Activated CD8-positive, alpha-beta memory T cell treated with anti-CD3 and anti-CD28 coated beads, Interleukin-2, amount 50 U/mL, for 4 hours (primary cell): ENCODE measurements around the gene CD59.
A peak's percentile ranks its signal among the peaks of the same experiment; 100 is the strongest.
"Not testable (repeated sequence)": the region's sequence is repeated elsewhere in the genome, so short reads cannot be mapped to it uniquely, and the experiment has no call there.

Experiments
- DNase-seq: peaks from one replicate; pipeline ENCODE4 v3.0.0-alpha.2; 2020

The CD59 gene

DNA sequence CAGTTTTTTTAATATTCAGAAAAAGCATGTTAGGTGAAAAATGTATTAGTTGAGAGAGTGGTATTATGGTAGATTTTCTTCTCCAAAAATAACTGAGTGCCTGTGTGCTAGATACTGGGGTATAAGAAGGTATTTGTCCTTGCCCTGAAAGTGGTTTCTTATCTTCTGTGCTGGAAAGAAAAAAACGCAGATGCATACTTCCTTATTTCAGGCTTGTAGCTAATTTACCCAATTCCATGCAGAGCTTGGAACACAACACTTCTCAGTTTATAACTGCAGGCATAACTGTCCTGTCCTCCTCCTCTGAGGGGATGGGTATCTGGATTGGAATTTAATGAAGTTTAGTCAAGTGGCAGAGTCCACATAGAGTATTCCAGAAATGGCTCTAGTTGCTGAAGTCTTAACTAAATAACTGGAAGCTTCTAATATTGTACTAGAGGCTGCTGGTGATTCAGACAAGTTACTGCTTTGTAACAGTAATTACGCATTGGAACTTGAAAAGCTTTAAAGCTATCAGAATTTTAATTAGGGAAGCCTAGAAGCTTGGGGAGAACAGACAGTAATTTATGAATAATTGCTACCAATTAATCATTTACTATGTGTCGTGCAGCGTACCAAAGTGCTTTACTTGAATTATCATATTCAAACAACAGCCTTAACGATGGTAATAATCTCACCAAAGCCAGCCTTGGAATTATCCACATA, 22.9 kb downstream of the CD59 start:
- no peak for DNase-seq

DNA sequence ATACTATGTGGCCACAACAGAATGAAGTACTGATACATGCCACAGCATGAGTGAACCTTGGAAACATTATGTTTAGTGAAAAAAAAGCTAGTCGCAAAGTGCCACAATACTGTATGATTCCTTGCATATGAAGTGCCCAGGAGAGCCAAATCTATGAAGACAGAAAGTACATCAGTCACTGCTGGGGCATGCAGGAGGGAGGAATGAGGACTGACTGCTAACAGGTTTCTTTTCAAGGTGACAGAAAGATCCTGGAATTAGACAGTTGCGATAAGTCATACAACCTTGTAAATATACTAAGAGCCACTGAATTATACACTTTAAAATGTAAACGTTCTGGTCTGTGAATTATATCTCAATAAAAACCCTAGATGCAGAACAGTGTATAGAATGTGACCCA, 23.8 kb downstream of the CD59 start:
- no peak for DNase-seq

DNA sequence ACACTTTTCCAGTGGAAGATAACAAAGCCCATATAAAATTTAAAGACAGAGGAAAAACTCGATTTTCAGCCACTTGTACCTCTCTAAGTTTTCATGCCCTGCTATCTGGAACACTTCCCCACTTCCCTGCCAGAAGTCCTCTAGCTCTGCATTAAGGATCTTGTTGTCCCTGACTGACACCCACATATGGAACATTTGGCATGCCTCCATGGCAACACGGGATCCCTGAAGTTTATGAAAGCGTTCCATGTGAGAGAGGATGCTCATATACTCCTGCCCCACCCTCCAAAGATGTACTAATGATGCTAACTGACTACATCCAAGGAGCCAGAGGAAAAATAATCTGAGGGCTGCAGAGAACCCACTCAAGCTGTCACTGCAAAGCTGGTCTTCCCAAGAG, 26.8 kb downstream of the CD59 start:
- DNase-seq = no peak

DNA sequence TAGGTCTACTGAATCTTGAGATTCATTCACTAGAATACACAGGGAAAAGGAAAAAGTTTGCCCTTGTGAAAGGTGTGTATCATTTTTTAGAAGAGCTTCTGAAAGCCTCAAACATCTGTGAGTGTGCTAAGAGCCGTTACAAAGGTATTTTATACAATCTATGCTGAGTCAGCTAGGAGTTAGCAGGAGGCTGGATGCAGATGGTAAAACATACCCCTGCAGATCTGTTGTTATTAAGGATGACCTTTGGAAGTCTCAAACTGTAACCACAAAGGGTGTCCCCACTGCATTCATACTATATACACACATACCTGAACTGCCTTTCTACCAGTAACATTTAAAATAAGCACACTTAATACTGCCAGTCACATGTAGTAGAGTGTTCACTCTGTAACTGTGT, 27.2 kb downstream of the CD59 start:
- no peak for DNase-seq

DNA sequence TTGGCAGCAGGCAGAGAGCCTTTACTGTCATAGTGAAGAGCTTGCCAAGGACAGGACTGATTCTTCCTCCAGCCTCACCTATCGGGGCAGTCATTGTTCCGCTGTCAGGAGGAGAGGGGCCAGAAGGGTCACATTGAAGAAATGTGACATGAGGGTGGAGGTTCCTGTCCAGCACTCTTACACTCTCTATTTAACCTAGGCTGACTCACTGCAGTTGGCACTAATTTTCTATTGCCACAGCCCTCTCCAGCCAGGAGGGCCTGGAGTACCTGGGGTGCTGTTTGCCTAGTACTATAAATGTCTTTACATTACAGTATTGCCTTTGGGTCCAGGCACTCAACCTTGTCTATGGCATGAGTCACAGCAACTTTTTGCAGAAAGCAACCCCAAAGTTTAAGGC, 28.4 kb downstream of the CD59 start:
- not testable (repeated sequence) for DNase-seq

DNA sequence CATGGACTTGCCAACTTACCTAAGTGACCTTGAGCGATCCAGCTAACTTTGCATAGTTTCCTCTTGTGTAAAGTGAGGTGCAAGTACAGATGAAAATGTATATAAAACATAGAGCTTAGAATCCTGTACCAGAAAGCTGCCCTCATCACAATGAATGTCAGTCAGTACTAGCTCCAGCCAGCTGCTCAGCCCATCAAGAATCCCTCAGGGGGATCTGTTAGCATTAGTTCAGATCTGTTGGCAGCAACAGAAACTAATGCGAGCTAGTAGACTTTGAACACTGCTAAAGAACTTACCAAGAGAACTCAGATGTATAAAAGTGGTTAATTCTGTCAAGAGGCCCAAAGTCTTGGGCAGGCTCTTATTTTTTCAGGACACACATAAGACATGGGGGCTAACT, 29.3 kb downstream of the CD59 start:
- DNase-seq = no peak

DNA sequence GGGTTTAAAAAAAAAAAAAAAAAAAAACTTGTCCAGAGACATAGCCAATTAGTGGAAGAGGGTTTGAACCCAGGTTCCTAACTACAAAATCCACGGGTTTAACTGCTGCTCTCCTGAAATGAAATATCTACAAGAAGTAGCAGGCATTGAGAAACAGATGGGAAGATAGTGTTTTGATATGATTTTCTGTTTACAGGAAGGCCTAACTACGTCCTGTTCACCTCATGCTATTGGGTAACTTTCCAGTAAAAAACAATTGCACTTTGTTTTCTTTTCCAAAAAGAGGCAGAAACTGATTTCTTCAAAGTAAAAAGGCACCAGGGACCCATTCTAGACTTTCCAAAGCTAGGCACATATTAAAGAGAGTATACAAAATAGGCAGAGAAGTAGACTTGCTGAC, 29.7 kb downstream of the CD59 start:
- DNase-seq = no peak

DNA sequence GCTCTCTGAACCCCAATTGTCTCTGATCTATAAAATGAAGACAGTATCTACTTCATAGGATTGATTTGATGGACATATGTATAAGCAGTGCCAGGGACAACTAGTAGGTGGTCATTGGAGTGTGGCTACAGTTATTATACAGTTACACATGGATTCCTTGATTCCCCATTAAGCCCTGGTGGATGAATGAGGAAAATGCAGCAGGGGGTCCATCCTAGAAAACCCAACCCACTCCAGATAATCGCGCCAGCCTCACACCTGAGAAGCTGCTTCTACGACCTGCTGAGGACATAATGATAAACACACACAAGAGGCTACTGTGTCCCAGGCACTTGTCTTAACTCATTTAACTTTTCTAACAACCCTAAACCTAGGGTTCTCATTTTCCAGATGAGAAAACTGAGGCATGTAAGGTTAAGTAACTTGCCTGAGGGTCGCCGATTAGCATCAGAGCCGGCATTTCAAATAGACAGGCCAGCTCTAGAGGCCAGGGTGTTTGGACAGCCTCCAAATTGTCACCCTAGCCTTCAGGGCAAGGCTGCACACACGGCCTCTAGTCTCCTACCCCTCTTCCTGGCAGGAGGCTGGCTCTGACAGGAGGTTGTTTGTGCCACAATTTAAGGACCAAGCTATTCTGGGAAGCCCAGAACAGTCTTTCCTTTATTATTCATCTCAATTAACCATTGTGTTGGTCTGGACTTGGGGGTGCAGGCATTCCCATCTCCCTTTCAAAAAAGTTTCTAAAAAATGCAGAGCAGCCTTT, 31.8 kb downstream of the CD59 start:
- no peak for DNase-seq

DNA sequence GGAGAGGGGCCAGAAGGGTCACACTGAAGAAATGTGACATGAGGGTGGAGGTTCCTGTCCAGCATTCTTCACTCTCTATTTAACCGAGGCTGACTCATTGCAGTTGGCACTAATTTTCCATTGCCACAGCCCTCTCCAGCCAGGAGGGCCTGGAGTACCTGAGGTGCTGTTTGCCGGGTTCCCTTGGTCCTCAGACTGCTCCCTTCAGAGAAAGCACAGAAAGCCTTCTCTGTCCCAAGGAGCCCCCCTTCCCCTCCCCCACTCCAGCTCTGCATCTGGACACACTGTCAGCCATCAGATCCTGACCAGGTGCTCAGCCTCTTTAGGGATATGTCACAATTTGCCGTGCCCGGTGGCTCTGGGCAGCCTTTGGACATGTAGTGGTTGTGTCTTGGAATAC, 32.4 kb downstream of the CD59 start:
- DNase-seq = no peak

DNA sequence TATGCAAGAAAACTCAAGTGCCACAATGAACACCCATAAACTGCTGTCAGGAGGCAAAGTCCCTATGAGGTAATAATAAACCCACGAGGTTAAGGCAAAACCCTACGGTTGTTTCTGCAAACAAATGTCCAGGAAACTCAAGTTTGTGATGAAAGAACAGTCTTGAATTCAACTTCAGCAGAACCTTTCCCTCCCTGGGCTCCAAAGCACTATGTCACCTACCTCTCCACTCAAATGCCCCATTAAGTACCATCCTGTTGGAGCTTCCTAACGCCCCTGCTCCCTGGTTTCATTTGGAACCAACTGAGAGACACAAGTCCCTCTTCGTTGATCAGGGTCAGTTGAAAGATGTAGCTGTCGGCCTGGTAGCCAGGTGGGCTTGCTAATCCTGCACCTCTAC, 33.0 kb downstream of the CD59 start:
- DNase-seq = no peak

DNA sequence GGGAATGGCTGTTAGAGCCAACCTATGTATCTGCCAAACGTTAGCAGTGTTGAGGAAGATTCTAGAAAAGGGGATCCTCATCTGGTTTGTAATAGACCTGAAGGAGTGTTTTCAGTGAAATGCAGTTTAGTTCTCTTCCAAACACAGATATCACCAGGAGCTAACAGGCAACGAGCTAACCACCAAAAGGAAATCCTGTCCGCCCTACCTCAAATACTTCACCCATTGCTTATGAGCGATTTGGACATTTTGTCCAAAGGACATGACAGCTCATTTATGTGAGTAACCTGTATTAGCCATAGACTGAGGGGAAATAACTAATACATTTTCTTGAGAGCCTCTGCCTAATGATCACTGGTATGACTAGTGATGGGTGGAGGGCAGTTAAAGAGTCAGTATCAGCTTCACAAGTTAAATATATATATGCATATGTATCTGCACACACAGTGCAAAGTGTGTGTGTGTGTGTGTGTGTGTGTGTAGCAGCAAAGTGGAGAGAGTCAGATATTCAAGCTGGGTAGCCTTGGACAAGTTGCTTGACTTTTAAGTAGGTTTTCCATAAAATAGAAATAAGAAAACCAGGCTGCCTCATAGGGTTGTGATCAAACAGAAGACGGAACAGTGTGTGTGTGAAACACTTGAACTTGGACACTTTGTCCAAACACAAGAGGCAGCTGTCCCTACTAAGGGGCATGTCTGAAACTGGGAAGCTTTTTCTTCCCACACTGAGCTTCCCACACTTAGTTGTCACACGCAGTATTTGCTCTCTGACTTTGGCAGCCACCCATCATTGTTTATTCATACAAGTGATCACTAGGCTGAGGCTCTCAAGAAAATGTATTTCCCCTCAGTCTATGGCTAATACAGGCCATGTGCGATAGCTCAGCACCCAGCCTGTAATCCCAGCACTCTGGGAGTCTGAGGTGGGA, 34.7 kb downstream of the CD59 start:
- DNase-seq = no peak

DNA sequence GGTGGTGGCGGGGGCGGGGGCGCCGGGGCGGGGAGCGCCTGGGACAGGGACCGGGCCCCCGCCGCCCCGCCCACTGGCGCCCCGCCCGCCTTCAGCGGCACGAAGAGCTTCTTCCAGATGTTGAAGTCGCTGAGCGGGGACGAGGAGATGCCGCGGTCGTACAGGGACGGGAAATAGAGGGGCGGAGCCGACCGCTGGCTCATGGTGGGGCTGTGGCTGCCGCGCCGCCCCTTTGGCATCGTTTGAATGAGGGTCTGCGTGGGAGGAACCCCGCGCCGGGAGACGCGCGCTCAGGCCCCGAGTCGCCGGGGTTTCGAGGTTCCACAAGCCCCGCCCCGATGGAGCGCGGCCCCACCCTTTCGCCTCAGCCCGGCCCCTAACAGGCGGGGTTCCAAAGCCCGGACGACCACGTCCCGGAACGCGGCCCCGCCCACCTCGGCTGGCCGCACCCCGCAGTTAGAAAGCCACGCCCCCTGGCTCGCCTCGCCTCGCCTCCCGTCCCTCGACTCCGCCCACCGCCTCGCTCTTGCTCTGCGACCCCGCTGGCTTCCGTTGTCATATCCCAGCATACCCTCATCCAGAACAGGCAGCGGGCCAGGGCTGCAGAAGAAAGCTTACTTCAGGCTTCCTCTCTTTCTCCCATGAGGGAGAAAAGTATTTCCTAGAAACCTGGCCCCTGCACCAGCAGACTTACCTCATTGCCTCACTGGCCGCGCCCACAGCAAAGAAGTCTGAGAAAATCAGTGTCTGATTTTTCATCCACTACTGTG, 35.5 kb downstream of the CD59 start, which contains the start of gene C11orf91:
Gene C11orf91 (minus strand): TSS at position 325 of the 770 bp plus-strand sequence. CDS start 86 bp downstream, at position 239.
- peak; percentile 94 for DNase-seq

DNA sequence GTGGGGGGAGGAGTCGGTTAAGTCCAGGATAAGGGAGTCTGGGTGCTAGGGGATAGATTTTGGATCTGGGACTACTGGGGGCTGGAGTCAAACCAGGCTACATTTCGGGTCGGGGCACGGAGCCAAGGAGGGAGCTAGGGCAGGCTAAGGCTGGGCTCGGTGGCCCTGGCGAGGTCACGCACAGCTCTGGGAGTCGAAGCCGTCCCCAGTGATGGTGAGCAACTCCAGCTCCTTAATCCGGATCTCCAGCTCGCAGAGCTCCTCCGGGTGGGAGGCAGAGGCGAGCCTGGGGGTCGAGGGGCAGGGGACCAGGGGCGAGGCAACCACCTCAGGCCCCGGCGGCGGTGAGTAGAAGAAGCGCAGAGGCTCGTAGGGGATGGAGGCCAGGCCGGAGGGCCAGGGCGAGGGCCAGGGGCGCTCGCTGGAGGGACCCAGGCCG, 36.1 kb downstream of the CD59 start:
- DNase-seq = peak; percentile 19

DNA sequence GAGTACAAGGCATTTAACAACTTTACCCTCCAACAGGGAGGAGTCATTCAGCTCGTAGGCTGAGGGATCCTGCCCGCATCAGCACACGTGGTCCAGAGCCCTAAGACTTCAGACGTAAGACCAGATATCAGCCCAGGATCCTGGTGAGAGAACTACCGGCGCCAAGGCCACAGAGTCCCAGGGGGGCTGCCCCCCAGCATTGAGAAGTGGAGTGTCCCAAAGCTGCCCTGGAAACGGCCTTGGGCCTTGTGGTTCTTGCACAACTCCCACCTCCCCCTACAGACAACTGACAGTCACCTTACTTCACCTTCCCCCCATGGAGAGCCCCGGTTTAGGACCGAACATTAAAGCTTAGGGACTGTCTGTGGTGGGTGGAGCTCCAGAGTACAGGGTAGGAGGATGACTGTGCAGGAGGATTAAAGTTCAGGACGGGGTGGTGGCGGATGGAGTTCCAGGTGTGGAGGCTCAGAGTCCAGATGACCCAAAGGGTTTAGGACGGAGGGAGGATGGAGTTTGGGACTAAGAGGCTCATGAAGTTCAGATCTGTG, 36.6 kb downstream of the CD59 start:
- no peak for DNase-seq

DNA sequence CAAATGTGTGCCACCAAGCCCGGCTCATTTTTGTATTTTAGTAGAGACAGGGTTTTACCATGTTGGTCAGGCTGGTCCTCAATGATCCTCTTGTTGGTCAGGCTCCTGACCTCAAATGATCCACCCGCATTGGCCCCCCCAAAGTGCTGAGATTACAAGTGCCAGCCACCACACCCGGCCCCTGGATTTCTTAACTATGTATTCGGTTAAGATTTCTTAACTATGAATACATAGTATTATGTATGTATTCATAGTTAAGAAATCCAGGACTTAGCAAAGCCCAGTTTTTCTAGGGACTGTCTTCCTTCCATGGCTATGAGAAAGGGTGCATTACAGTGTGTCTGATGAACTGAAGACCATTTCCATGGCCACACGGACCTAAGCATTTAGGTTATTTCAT, 37.3 kb downstream of the CD59 start:
- DNase-seq = no peak

DNA sequence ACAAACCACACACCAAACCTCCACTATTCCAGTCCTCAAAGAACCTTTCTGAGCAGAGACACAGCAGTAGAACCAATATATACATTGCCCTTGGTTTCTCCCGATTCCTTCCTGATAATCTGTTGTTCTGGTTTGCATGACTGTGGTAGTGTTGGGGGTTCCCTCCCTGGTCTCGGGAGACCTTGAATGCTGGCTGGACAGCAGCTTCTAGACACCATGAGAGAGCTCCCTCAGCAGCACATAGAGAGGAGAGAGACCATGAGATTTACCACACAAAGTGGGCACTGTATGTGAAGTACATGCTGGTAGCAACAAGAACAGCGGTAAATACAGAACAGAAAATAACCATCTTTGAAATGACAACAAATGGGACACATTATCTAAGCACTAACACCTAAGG, 38.2 kb downstream of the CD59 start:
- DNase-seq = no peak

DNA sequence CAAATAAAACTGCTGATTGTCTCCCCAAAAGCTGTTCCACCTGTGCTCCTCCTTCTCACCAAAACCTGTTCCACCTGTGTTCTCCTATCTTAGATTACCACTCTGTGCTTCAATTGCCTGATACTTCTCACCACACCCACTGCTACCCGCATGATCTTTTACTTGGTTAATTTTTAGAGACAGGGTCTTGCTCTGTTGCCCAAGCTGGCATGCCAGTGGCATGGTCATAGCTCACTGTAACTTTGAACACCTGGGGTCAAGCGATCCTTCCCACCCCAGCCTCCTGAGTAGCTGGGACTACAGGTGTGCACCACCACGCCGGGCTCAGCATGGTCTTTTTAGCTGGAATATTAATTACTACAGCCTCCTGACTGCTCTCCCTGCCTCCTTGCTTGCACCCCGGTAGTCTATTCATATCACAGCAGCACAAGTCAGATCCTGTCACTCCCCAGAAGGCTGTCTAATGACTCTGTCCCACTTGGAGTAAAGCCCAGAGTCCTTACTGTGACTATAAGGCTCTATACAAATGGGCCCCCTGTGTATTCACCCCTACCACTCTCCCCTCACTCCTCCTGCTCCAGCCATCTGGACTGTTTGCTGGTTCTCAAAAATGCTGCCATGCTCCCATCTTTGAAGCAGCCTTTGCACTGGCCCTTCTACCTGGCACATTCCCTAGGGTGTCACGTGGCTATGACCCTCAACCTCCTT, 39.1 kb downstream of the CD59 start:
- DNase-seq = no peak

DNA sequence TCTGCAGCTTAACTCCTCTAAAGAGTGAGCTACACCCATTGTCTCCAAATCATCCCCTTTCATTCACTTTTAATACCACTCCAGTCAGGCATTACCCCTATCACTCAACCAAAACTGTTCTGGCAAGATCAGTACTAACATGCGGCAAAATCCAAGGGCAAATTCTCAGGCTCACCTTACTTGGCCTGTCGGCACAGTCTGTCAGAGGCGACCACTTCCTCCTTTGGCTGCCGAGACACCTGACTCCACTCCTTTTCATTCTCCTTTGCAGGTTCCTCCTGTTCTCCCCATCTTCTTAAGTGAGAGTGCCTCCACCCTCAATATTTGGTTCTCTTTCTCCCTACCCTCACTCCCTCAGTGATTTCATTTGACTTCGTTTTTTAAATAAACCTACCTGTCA, 39.8 kb downstream of the CD59 start:
- no peak for DNase-seq

DNA sequence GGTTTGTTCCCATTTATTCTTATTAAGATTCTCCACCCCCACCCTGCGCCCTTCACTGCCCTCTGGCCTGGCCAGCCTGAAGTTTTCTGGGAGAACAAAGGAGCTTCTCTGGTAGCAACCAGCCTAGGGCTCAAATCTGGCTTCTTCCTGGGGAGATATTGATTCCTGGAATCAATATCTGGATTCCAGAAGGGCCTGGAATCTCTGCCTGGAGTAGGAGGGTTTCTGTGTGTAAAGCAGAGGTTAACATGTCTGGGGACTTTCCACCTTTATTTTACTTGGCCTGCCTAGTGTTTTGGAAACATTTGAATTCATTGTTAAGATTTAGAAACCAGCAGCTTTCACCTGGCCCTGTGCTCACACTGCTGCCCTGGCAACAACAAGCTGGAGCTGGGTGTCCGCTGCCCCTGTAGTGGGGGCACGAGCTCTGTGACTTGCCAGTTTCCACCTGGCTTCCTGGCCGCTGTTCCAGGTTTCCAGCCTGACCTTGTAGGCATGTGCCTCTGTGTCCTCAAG, 41.1 kb downstream of the CD59 start:
- no peak for DNase-seq

DNA sequence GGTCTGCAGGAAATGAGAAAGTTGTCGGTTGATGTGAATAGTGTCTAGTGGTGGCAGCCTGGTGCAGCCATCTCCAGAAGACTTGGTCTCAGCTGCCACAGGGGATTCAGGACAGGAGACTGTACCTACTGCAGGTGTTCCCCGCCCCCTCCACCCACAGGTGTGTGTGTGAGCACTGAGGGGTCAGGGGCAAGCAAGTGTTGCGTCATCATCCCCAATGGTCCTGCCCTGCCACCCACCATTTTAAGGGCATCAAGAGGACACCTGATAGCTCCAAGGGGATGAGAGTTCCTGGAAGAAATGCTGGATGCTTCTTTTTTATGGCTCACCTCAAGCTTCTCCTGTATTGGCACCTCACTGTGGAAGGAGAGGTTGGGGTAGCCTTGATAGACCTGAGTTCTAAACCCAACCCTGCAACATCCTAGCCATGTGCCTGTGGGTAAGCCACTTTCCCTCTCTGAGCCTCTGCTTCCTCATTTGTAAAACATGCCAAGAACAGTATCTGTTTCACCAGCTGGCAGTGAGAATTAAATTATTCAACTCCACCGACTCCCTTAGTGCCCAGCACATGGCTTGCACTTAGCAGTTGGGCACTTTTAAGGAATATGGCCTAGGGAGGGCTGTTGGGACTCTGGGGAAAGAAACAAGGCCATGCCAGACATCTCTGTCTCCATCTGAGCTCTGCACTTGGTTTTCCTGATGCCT, 41.7 kb downstream of the CD59 start:
- DNase-seq = no peak

DNA sequence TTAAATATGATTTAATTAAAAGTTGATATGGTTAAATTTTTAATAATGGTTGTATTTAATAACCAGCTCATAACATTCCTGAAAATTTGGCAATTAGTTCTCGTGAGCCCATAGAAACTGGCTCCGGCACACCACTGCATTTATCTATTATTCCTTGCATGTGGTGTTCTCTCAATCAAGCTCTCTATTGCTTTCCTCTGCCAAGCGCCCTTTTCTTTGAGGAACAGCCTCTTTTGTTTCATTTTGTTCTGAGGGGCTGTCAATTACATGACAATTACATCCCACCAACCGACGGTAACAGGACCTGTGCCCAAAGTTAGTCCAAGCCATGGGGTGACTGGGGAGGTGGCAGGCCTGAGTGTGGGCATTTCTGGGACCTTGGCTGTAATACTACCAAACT, 43.7 kb downstream of the CD59 start:
- DNase-seq = no peak
